ENCODE data around the gene ALKBH5. TPM values are rescaled to one million over a fixed set of nuclear protein-coding genes. Genes with fewer than 3 reads are reported as not detected.

The ALKBH5 gene
- total RNA-seq, 4 donors from 2014 or later: 73.9 to 110 (median 93.6) TPM

GRCh38 chr17:18148586-18148985 lies 35.0 kb upstream of the ALKBH5 start:
- H3K9me3 ChIP-seq: no peaks in the 10 kb centered on the region
- peaks cover 0 to 19% (median 5%) of the 10 kb centered on the region in 4 donors for H3K4me1 ChIP-seq
- no peaks in the 10 kb centered on the region for H3K27me3 ChIP-seq
- H3K27ac ChIP-seq: no peak overlapping the region
- H3K36me3 ChIP-seq: peaks cover 0 to 7% (median 0%) of the 10 kb centered on the region in 3 donors
- 85 to 90% methylated on average over 4 to 7 of the region's 7 CpGs for WGBS, 2 donors
- no peak for TF ChIP-seq EP300 (IDR thresholded peaks at IDR 0.05)
- no peak for TF ChIP-seq CTCF (IDR thresholded peaks at IDR 0.05)
- TF ChIP-seq POLR2A (IDR thresholded peaks at IDR 0.05): no peak
- DNase-seq (ENCODE audit: low spot score in 2 of 2): no peak
- no peak overlapping the region for H3K4me3 ChIP-seq

- H3K4me3 ChIP-seq: no peak overlapping the region
- 77 to 87% methylated on average over 8 to 9 of the region's 9 CpGs for WGBS, 2 donors
- H3K27me3 ChIP-seq: no peaks in the 10 kb centered on the region
- no peak for DNase-seq (ENCODE audit: low spot score in 2 of 2)
- peaks cover 0 to 7% (median 0%) of the 10 kb centered on the region in 3 donors for H3K36me3 ChIP-seq
- no peaks in the 10 kb centered on the region for H3K9me3 ChIP-seq
- no peak overlapping the region for H3K27ac ChIP-seq
- TF ChIP-seq CTCF (IDR thresholded peaks at IDR 0.05): no peak
- peaks cover 0 to 26% (median 8%) of the 10 kb centered on the region in 4 donors for H3K4me1 ChIP-seq
These were observed 32.3 kb upstream of the ALKBH5 start for GRCh38 chr17:18151290-18151689.

GRCh38 chr17:18155179-18155578 lies 28.4 kb upstream of the ALKBH5 start:
- 95 to 96% methylated on average over 12 to 14 of the region's 14 CpGs for WGBS, 2 donors
- peak overlapping the region in 1 of 4 donors; percentile 86 for H3K27ac ChIP-seq

GRCh38 chr17:18156171-18156975 lies 27.3 kb upstream of the ALKBH5 start:
- TF ChIP-seq POLR2A (IDR thresholded peaks at IDR 0.05) (no peak), EP300 (IDR thresholded peaks at IDR 0.05) (no peak), CTCF (IDR thresholded peaks at IDR 0.05) (no peak)
- peak overlapping the region in 2 of 4 donors; percentile 83 to 90 for H3K27ac ChIP-seq
- H3K9me3 ChIP-seq: no peaks in the 10 kb centered on the region
- no peak overlapping the region for H3K4me3 ChIP-seq
- DNase-seq (ENCODE audit: low spot score in 2 of 2): no peak
- WGBS, 2 donors: 55 to 56% methylated on average over 6 to 8 of the region's 8 CpGs
- H3K4me1 ChIP-seq: peaks cover 0 to 57% (median 21%) of the 10 kb centered on the region in 4 donors
- no peaks in the 10 kb centered on the region for H3K27me3 ChIP-seq
- no peaks in the 10 kb centered on the region for H3K36me3 ChIP-seq

More at GRCh38 chr17:18155179-18155578, 28.4 kb upstream of the ALKBH5 start:
- DNase-seq (ENCODE audit: low spot score in 2 of 2): no peak
- no peak for TF ChIP-seq EP300 (IDR thresholded peaks at IDR 0.05)
- TF ChIP-seq POLR2A (IDR thresholded peaks at IDR 0.05): no peak
- TF ChIP-seq CTCF (IDR thresholded peaks at IDR 0.05): no peak
- H3K27me3 ChIP-seq: no peaks in the 10 kb centered on the region
- H3K36me3 ChIP-seq: peaks cover 0 to 3% (median 0%) of the 10 kb centered on the region in 3 donors
- no peak overlapping the region for H3K4me3 ChIP-seq
- H3K4me1 ChIP-seq: peaks cover 0 to 57% (median 21%) of the 10 kb centered on the region in 4 donors
- no peaks in the 10 kb centered on the region for H3K9me3 ChIP-seq

- H3K4me3 ChIP-seq: no peak overlapping the region
- H3K27me3 ChIP-seq: no peaks in the 10 kb centered on the region
- TF ChIP-seq CTCF (IDR thresholded peaks at IDR 0.05) (no peak), EP300 (IDR thresholded peaks at IDR 0.05) (no peak), POLR2A (IDR thresholded peaks at IDR 0.05) (no peak)
- no peaks in the 10 kb centered on the region for H3K9me3 ChIP-seq
- DNase-seq (ENCODE audit: low spot score in 2 of 2): no peak
- WGBS, 2 donors: 89 to 95% methylated on average over 1 to 10 of the region's 10 CpGs
- peaks cover 0 to 54% (median 21%) of the 10 kb centered on the region in 4 donors for H3K4me1 ChIP-seq
- H3K27ac ChIP-seq: peak overlapping the region in 2 of 4 donors; percentile 83 to 90
- no peaks in the 10 kb centered on the region for H3K36me3 ChIP-seq
These were observed 26.7 kb upstream of the ALKBH5 start for GRCh38 chr17:18156976-18157280.

All from tibial nerve (tissue), 4 donors.